C4-2B (cell line): ENCODE data around the gene PTPDC1.

Source experiments
- CTCF ChIP-seq: fragments of 450-650 bp; conservative IDR thresholded peaks from 2 replicates; pipeline ENCODE4 v1.5.1; 2017; ENCODE audit warnings: mild to moderate bottlenecking
- ZFX ChIP-seq: fragments of 450-650 bp; IDR thresholded peaks from 2 replicates; pipeline ENCODE4 v1.6.1; 2017

GRCh38 chr9:94156348-94157049 lies 72.2 kb downstream of the PTPDC1 start:
- TF ChIP-seq CTCF: no peak
- no peak; the same call in 1 of the 2 replicates for TF ChIP-seq ZFX
